ENCODE measurements around the gene TTC7B.

GRCh38 chr14:90663680-90664079 lies 152.6 kb downstream of the TTC7B start:
- TF ChIP-seq, protein P1, sequence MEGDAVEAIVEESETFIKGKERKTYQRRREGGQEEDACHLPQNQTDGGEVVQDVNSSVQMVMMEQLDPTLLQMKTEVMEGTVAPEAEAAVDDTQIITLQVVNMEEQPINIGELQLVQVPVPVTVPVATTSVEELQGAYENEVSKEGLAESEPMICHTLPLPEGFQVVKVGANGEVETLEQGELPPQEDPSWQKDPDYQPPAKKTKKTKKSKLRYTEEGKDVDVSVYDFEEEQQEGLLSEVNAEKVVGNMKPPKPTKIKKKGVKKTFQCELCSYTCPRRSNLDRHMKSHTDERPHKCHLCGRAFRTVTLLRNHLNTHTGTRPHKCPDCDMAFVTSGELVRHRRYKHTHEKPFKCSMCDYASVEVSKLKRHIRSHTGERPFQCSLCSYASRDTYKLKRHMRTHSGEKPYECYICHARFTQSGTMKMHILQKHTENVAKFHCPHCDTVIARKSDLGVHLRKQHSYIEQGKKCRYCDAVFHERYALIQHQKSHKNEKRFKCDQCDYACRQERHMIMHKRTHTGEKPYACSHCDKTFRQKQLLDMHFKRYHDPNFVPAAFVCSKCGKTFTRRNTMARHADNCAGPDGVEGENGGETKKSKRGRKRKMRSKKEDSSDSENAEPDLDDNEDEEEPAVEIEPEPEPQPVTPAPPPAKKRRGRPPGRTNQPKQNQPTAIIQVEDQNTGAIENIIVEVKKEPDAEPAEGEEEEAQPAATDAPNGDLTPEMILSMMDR (conservative IDR thresholded peaks at IDR 0.05; ENCODE audit: low read depth in 2 of 2): no peak
- TF ChIP-seq POLR2AphosphoS5 (IDR thresholded peaks at IDR 0.05; ENCODE audit: low read depth) (no peak), CREB1 (CRISPR knock-in tag; IDR thresholded peaks at IDR 0.05; ENCODE audit: low read depth) (no peak), EZH2 (IDR thresholded peaks at IDR 0.05; ENCODE audit: low read depth, unreplicated experiment) (no peak), NANOG (IDR thresholded peaks at IDR 0.05; ENCODE audit: borderline replicate concordance) (no peak)

Measured in GM23338 (cell line).